H1 (cell line): ENCODE results near the gene TMEM238. TPM values are rescaled to one million over a fixed set of nuclear protein-coding genes. Genes with fewer than 3 reads are reported as not detected.

Source experiments
- CTCF ChIA-PET: fragments of 300-600 bp; sonication (Branson Sonifier 250); formaldehyde crosslinking; loops from one replicate; lab custom pipeline; 2021; ENCODE audit not compliant: partially characterized antibody; lab: Charles Lee
- POLR2A ChIA-PET: fragments of 300-600 bp; sonication (Branson Sonifier 250); formaldehyde crosslinking; loops from one replicate; lab custom pipeline; 2021; ENCODE audit warnings: inconsistent platforms; ENCODE audit not compliant: partially characterized antibody; lab: Charles Lee
- DNase-seq, 2 experiments: peaks; one replicate each; pipeline versions ENCODE4 v3.0.0 to v3.0.0-alpha.2; 2010 to 2022; ENCODE audit warnings: low spot score in 2 of 2, low read depth in 1 of 2, mixed read lengths in 1 of 2
- FAIRE-seq: peaks from 2 replicates; lab custom pipeline; 2011; peaks lifted over from hg19 to GRCh38; lab: Jason Lieb, UNC
- H2AFZ ChIP-seq: 2 replicates; pipeline ENCODE4 v1.8.1; 2012; ENCODE audit warnings: low read length, inconsistent platforms
- H2AK5ac ChIP-seq: 2 replicates; pipeline ENCODE4 v1.6.1; 2013; ENCODE audit warnings: low read depth, low read length
- H2BK120ac ChIP-seq: replicated peaks from 2 replicates; pipeline ENCODE3; 2013; ENCODE audit warnings: low read depth, low read length, inconsistent platforms
- H2BK12ac ChIP-seq: 2 replicates; pipeline ENCODE4 v1.6.1; 2013; ENCODE audit warnings: low read depth, low read length
- H2BK15ac ChIP-seq: 2 replicates; pipeline ENCODE4 v1.6.1; 2013; ENCODE audit warnings: low read length
- H2BK20ac ChIP-seq: 2 replicates; pipeline ENCODE4 v1.6.1; 2013; ENCODE audit warnings: low read length
- H2BK5ac ChIP-seq: 2 replicates; pipeline ENCODE4 v1.6.1; 2013; ENCODE audit warnings: low read depth, low read length
- H3K14ac ChIP-seq: 2 replicates; pipeline ENCODE4 v1.6.1; 2013; ENCODE audit warnings: inconsistent platforms; ENCODE audit not compliant: insufficient read length
- H3K18ac ChIP-seq: 2 replicates; pipeline ENCODE4 v1.6.1; 2013; ENCODE audit warnings: low read length; ENCODE audit errors: extremely low read depth
- H3K23ac ChIP-seq: 2 replicates; pipeline ENCODE4 v1.6.1; 2013; ENCODE audit warnings: inconsistent platforms; ENCODE audit not compliant: insufficient read length
- H3K23me2 ChIP-seq: 2 replicates; pipeline ENCODE4 v1.6.1; 2013; ENCODE audit warnings: low read depth, low read length
- H3K27ac ChIP-seq: 2 replicates; pipeline ENCODE4 v1.6.1; 2011; ENCODE audit warnings: low read depth, low read length, inconsistent platforms
- H3K27me3 ChIP-seq, 4 experiments: replicated peaks in 1 of 4; 1 replicate in 1 of 4; 2 replicates in 3 of 4; pipeline versions ENCODE4 v1.6.1 to v1.8.1; 2011 to 2013; ENCODE audit warnings: low read length in 3 of 4, mild to moderate bottlenecking in 3 of 4, inconsistent platforms in 2 of 4, mixed read lengths in 2 of 4, moderate library complexity in 1 of 4; ENCODE audit not compliant: control insufficient read depth in 3 of 4, insufficient read depth in 3 of 4; ENCODE audit errors: extremely low read depth in 1 of 4
- H3K36me3 ChIP-seq, 4 experiments: 2 replicates each; pipeline versions ENCODE4 v1.6.1 to v1.8.1; 2011 to 2013; ENCODE audit warnings: mild to moderate bottlenecking in 4 of 4, low read length in 3 of 4, moderate library complexity in 2 of 4, control low read depth in 1 of 4, inconsistent platforms in 1 of 4; ENCODE audit not compliant: insufficient read depth in 4 of 4, control insufficient read depth in 2 of 4
- H3K4ac ChIP-seq: replicated peaks from 2 replicates; pipeline ENCODE3; 2013; ENCODE audit warnings: low read length, low read depth, mixed read lengths, inconsistent platforms; ENCODE audit not compliant: insufficient read length
- H3K4me1 ChIP-seq, 4 experiments: replicated peaks in 1 of 4; 1 replicate in 1 of 4; 2 replicates in 3 of 4; pipeline versions ENCODE4 v1.6.1 to v1.8.1; 2011 to 2013; ENCODE audit warnings: low read length in 3 of 4, inconsistent platforms in 2 of 4, mixed read lengths in 1 of 4; ENCODE audit not compliant: insufficient read depth in 4 of 4, control insufficient read depth in 3 of 4
- H3K4me2 ChIP-seq, 2 experiments: 2 replicates each; pipeline versions ENCODE4 v1.6.1 to v1.8.1; 2011 to 2013; ENCODE audit warnings: low read depth in 2 of 2, low read length in 2 of 2, control low read depth in 1 of 2, inconsistent platforms in 1 of 2, mild to moderate bottlenecking in 1 of 2; ENCODE audit not compliant: insufficient read depth in 1 of 2
- H3K4me3 ChIP-seq, 4 experiments: fragments of 200-600, 300-600 bp in 1 of 4; sonication (generic), shearing (Covaris generic), sonication (Bioruptor Twin) in 1 of 4; 2 replicates each; pipeline versions ENCODE4 v1.5.1 to v1.8.1; 2011 to 2016; ENCODE audit warnings: low read length in 4 of 4, low read depth in 3 of 4, control low read depth in 2 of 4, inconsistent platforms in 2 of 4, mild to moderate bottlenecking in 2 of 4, mixed read lengths in 1 of 4, moderate library complexity in 1 of 4; ENCODE audit not compliant: insufficient read depth in 2 of 4; ENCODE audit errors: extremely low read depth in 1 of 4
- H3K56ac ChIP-seq: replicated peaks from 2 replicates; pipeline ENCODE3; 2013; ENCODE audit warnings: low read depth, mild to moderate bottlenecking, mixed read lengths, low read length, inconsistent platforms; ENCODE audit not compliant: insufficient read length
- H3K79me1 ChIP-seq: 2 replicates; pipeline ENCODE4 v1.6.1; 2013; ENCODE audit warnings: low read depth, low read length, control low read depth
- H3K79me2 ChIP-seq, 2 experiments: 2 replicates each; pipeline versions ENCODE4 v1.6.1 to v1.8.1; 2012 to 2013; ENCODE audit warnings: low read length in 2 of 2, mild to moderate bottlenecking in 2 of 2, inconsistent platforms in 1 of 2; ENCODE audit not compliant: insufficient read depth in 2 of 2, control insufficient read depth in 1 of 2
- H3K9ac ChIP-seq, 4 experiments: replicated peaks in 1 of 4; 1 replicate in 1 of 4; 2 replicates in 3 of 4; pipeline versions ENCODE4 v1.6.1 to v1.8.1; 2011 to 2013; ENCODE audit warnings: low read depth in 3 of 4, low read length in 3 of 4, control low read depth in 2 of 4, mild to moderate bottlenecking in 2 of 4, moderate library complexity in 2 of 4, inconsistent platforms in 1 of 4; ENCODE audit errors: extremely low read depth in 1 of 4
- H3K9me3 ChIP-seq, 2 experiments: 2 replicates each; pipeline versions ENCODE4 v1.6.1 to v1.8.1; 2012 to 2013; ENCODE audit warnings: mild to moderate bottlenecking in 2 of 2, moderate library complexity in 2 of 2, control low read depth in 1 of 2, inconsistent platforms in 1 of 2, low read depth in 1 of 2, low read length in 1 of 2, mixed read lengths in 1 of 2; ENCODE audit not compliant: insufficient read depth in 2 of 2
- H4K20me1 ChIP-seq, 2 experiments: replicated peaks in 1 of 2; 2 replicates each; pipeline versions ENCODE3 to v1.8.1; 2011 to 2013; ENCODE audit warnings: inconsistent platforms in 2 of 2, low read length in 2 of 2, mild to moderate bottlenecking in 1 of 2; ENCODE audit not compliant: insufficient read depth in 2 of 2, control insufficient read depth in 1 of 2
- H4K5ac ChIP-seq: 2 replicates; pipeline ENCODE4 v1.6.1; 2013; ENCODE audit warnings: low read length, low read depth, mixed read lengths, inconsistent platforms; ENCODE audit not compliant: insufficient read length
- H4K8ac ChIP-seq: 2 replicates; pipeline ENCODE4 v1.8.0; 2013; ENCODE audit warnings: mild to moderate bottlenecking, moderate library complexity, low read length, inconsistent platforms; ENCODE audit not compliant: insufficient read depth; ENCODE audit errors: extremely low read depth
- H4K91ac ChIP-seq: replicated peaks from 2 replicates; pipeline ENCODE3; 2013; ENCODE audit warnings: low read length, mixed read lengths, inconsistent platforms; ENCODE audit not compliant: insufficient read length
- BACH1 ChIP-seq: IDR thresholded peaks from 2 replicates; pipeline ENCODE4 v1.6.1; 2012; ENCODE audit warnings: low read length, improper control_type of control experiment
- CEBPB ChIP-seq: IDR thresholded peaks from 2 replicates; pipeline ENCODE4 v1.6.1; 2012; ENCODE audit warnings: low read depth, low read length
- CTCF ChIP-seq, 3 experiments: IDR thresholded peaks; 1 replicate in 2 of 3; 2 replicates in 1 of 3; pipeline versions ENCODE4 v1.5.1 to v1.6.1; 2011; ENCODE audit warnings: low read length in 3 of 3, mild to moderate bottlenecking in 3 of 3, inconsistent platforms in 2 of 3, low read depth in 1 of 3, moderate library complexity in 1 of 3; ENCODE audit not compliant: insufficient read depth in 1 of 3; ENCODE audit errors: control extremely low read depth in 1 of 3
- EP300 ChIP-seq, 2 experiments: IDR thresholded peaks; 1 replicate in 1 of 2; 2 replicates in 1 of 2; pipeline ENCODE4 v1.6.1; 2011 to 2012; ENCODE audit warnings: low read depth in 2 of 2, low read length in 2 of 2, mild to moderate bottlenecking in 2 of 2, borderline replicate concordance in 1 of 2, inconsistent platforms in 1 of 2, moderate library complexity in 1 of 2
- HDAC2 ChIP-seq, 2 experiments: fragments of 300-600 bp in 1 of 2; sonication (generic) in 1 of 2; IDR thresholded peaks; 2 replicates each; pipeline ENCODE4 v1.6.1; 2011 to 2012; ENCODE audit warnings: low read depth in 2 of 2, low read length in 2 of 2, mild to moderate bottlenecking in 2 of 2, moderate library complexity in 2 of 2, borderline replicate concordance in 1 of 2, inconsistent platforms in 1 of 2
- PHF8 ChIP-seq: fragments of 200-600 bp; sonication (generic); conservative IDR thresholded peaks from 2 replicates; pipeline ENCODE4 v1.7.1; 2012; ENCODE audit warnings: low read depth, mild to moderate bottlenecking, inconsistent platforms, low read length, moderate library complexity
- SIN3A ChIP-seq, 2 experiments: IDR thresholded peaks in 1 of 2; conservative IDR thresholded peaks in 1 of 2; 2 replicates each; pipeline ENCODE4 v1.6.1; 2011 to 2012; ENCODE audit warnings: low read length in 2 of 2, improper control_type of control experiment in 1 of 2, low read depth in 1 of 2, mild to moderate bottlenecking in 1 of 2
- SP2 ChIP-seq: IDR thresholded peaks from 2 replicates; pipeline ENCODE4 v1.6.1; 2012; ENCODE audit warnings: mild to moderate bottlenecking, low read length, inconsistent platforms
- TAF1 ChIP-seq: IDR thresholded peaks from 2 replicates; pipeline ENCODE4 v1.6.1; 2011; ENCODE audit warnings: mild to moderate bottlenecking, low read depth, low read length
- WGBS, 2 experiments: shearing (Covaris generic) in 1 of 2; methylation state at CpG; one replicate each; pipeline versions ENCODE4 v1.1.6 to v1.1.7; 2013 to 2015; ENCODE audit warnings: low lambda C conversion rate in 2 of 2, mixed read lengths in 2 of 2, inconsistent platforms in 1 of 2, low coverage in 1 of 2, missing lambda C conversion rate in 1 of 2; ENCODE audit not compliant: insufficient replicate concordance in 2 of 2, insufficient coverage in 1 of 2, insufficient read length in 1 of 2; ENCODE audit errors: extremely low coverage in 1 of 2, missing lambda C conversion rate in 1 of 2; 5-methylcytosine and 5-hydroxymethylcytosine counted together
- polyA plus RNA-seq, 7 experiments: library from polyadenylated mRNA; depleted of rRNA in 3 of 7; stranded (reverse) in 5 of 7; unstranded in 2 of 7; fragments of >200 nt in 5 of 7; fragments of 200-250 nt in 2 of 7; gene quantifications; 1 replicate in 5 of 7; 2 replicates in 1 of 7; 4 replicates in 1 of 7; pipeline versions ENCODE4 v1.2.1 to v1.2.3, GENCODE V29; 2011 to 2013; ENCODE audit warnings: missing spikeins in 2 of 7, mixed read lengths in 2 of 7
- total RNA-seq: library from RNA; stranded (reverse); fragmentation: NEBNext Ultra II Directional; extraction: Animal tissue kit (Norgen Biotek cat#: 25700); gene quantifications from 2 replicates; pipeline ENCODE4 v1.2.1, GENCODE V29; 2021

Gene TMEM238
- total and polyA plus RNA-seq, 2 of the 8 experiments (the other 6 are each of a cell fraction or from before 2014, with no cell fraction given) = 0.53 to 3.8 TPM

- peaks cover 20% of the 10 kb centered on the region; the same call in 1 of the 2 replicates for H3K23me2 ChIP-seq
- DNase-seq (no peak), FAIRE-seq (no peak)
- no peak overlapping the region for H3K14ac ChIP-seq
- no peak overlapping the region for H2BK12ac ChIP-seq
- H3K79me1 ChIP-seq = peaks cover 5% of the 10 kb centered on the region; the same call in 1 of the 2 replicates
- H2AFZ ChIP-seq = no peak overlapping the region
- peaks cover 0 to 6% of the 10 kb centered on the region in 2 experiments for H4K20me1 ChIP-seq
- no peak overlapping the region for H2BK15ac ChIP-seq
- H3K9ac ChIP-seq = peak overlapping the region in 1 of 4 experiments; percentile 46; a peak in 2 of 7 replicates
- peak overlapping the region; percentile 67 for H3K56ac ChIP-seq
- H3K4me3 ChIP-seq = peak overlapping the region; percentile 69 to 85 (median 84)
- H3K27ac ChIP-seq = 0 out of 2 replicates have a peak overlapping the region, but pooled peaks have one; percentile 50
- peak overlapping the region; percentile 22; the same call in 1 of the 2 replicates for H4K8ac ChIP-seq
- peaks cover 0 to 27% (median 13%) of the 10 kb centered on the region in 4 experiments; a peak in 4 of 8 replicates for H3K36me3 ChIP-seq
- peak overlapping the region; percentile 80 for H3K18ac ChIP-seq
- H2AK5ac ChIP-seq = no peak overlapping the region
- H3K79me2 ChIP-seq = peaks cover 0 to 3% of the 10 kb centered on the region in 2 experiments; a peak in 1 of 4 replicates
- no peaks in the 10 kb centered on the region for H3K9me3 ChIP-seq
- peaks cover 0 to 21% (median 10%) of the 10 kb centered on the region in 4 experiments; a peak in 6 of 7 replicates for H3K4me1 ChIP-seq
- H3K27me3 ChIP-seq = peaks cover 0 to 3% (median 0%) of the 10 kb centered on the region in 4 experiments; a peak in 1 of 7 replicates
- H4K91ac ChIP-seq = peak overlapping the region; percentile 72
- H3K4me2 ChIP-seq = peak overlapping the region; percentile 79 to 94
- no peak overlapping the region for H2BK20ac ChIP-seq
- 1% methylated on average over 11 of the region's 24 CpGs; no CpG with 5 or more reads in 1 of the 2 experiments for WGBS, 2 experiments
- no peak overlapping the region for H2BK120ac ChIP-seq
- peak overlapping the region; percentile 88 for H2BK5ac ChIP-seq
- H3K4ac ChIP-seq = peak overlapping the region; percentile 97
- H4K5ac ChIP-seq = peak overlapping the region; percentile 89
- H3K23ac ChIP-seq = no peak overlapping the region
- ChIA-PET POLR2A (interaction anchor here (0.6 to 4.1 kb wide), 16 partner anchors 8 to 209 kb away, joined by 3 to 30 read pairs (median 3); partner anchors contain the start of genes GARIN5B, TMEM238 and UBE2S), CTCF (interaction anchor here (0.6 to 1.3 kb wide), 3 partner anchors 9 to 86 kb away, joined by 3 to 6 read pairs (median 5); no protein-coding TSS in a partner anchor)
- TF ChIP-seq PHF8 (peak; percentile 30; the same call in 1 of the 2 replicates), TAF1 (no peak), SIN3A (conservative IDR thresholded peaks at IDR 0.05 in 1 of 2, IDR thresholded peaks at IDR 0.05 in 1 of 2; ENCODE audit: low read depth in 1 of 2, low read length in 2 of 2) (no peak), SP2 (no peak), CEBPB (no peak), HDAC2 (IDR thresholded peaks at IDR 0.05; ENCODE audit: borderline replicate concordance in 1 of 2, low read depth in 2 of 2, low read length in 2 of 2) (no peak), EP300 (IDR thresholded peaks at IDR 0.05; ENCODE audit: borderline replicate concordance in 1 of 2, low read depth in 2 of 2, low read length in 2 of 2) (no peak), BACH1 (no peak), CTCF (IDR thresholded peaks at IDR 0.05; ENCODE audit: control extremely low read depth in 1 of 3, insufficient read depth in 1 of 3, low read depth in 1 of 3, low read length in 3 of 3) (0 out of 4 replicates have a peak, but pooled peaks of 1 of the 3 experiments have one; percentile 6)
Observed at GRCh38 chr19:55340784-55341147, 43.3 kb downstream of the TMEM238 start.
